HS-5 (cell line): Measurements from ENCODE around the gene KRT16.
"Not testable (repeated sequence)": the region's sequence is repeated elsewhere in the genome, so short reads cannot be mapped to it uniquely, and the experiment has no call there.

Source experiments
- DNase-seq: peaks from one replicate; pipeline ENCODE4 v3.0.0-alpha.2; 2012; ENCODE audit warnings: low read depth

KRT16 gene

GRCh38 chr17:41627316-41628072, 14.9 kb upstream of the KRT16 start:
- no peak for DNase-seq

GRCh38 chr17:41626914-41627295, 14.3 kb upstream of the KRT16 start:
- DNase-seq = not testable (repeated sequence)

GRCh38 chr17:41626028-41626913, 13.7 kb upstream of the KRT16 start:
- not testable (repeated sequence) for DNase-seq

DNA sequence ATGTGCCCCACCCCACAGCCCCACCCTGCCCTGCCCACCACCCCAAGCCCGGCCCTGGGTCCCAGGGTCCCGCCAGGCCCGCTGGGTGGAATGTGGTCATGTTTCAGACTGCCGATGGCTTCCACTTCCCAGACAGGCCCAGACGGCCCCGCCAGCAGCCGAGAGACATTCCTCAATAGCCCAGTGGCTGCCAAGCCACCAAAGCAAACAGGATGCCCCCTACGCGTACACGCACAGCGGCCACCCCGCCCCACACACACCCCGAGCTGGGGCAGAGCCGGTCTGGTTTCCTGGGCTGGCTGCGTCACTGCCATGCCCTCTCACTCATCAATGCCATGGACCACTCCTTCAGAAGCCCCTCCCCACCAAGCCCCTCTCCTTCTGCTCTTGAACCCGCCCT, 13.0 kb upstream of the KRT16 start:
- no peak for DNase-seq

DNA sequence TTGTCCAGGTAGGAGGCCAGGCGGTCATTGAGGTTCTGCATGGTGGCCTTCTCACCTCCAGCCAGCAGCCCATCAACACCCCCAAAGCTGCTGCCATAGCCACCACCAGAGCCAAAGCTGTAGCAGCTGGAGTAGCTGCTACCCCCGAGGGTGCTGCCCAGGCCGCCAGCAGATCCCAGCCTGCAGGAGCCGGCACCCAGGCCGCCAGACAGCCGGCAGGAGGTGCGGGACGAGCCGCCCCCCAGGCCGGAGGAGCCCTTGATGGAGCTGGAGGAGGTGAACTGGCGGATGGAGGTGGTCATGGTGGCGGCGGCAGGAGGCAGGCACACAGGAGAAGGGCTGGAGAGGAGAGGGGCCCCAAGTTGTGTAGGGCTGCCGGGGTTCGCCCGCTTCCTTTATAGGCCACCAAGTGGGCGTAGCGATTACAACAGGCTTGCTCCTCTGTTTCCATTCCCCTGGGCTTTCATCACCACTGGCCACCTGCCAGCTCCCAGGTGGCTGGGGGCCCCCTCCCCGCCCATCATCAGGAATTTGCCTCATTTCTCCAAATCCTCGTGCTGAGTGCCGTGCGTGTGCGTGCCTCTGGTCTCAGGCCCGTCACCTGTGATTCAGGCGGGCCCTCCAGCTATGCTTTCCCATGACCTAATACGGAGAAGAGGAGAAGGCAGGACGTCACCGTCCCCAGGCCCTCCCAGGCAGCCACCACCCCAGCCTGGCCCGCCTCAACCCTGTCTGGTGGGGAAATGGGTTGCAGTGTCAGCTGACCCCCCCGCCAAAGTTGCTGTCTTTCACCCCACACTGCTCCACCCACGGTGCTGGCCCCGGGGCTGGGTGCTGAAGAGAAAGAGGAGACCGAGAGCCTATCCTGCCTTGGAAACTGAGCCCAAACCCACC, 11.9 kb upstream of the KRT16 start, which contains the start of gene KRT17:
Gene KRT17 (minus strand): TSS at position 368 of the 894 bp plus-strand sequence. CDS start 66 bp downstream, at position 302.
- no peak for DNase-seq

DNA sequence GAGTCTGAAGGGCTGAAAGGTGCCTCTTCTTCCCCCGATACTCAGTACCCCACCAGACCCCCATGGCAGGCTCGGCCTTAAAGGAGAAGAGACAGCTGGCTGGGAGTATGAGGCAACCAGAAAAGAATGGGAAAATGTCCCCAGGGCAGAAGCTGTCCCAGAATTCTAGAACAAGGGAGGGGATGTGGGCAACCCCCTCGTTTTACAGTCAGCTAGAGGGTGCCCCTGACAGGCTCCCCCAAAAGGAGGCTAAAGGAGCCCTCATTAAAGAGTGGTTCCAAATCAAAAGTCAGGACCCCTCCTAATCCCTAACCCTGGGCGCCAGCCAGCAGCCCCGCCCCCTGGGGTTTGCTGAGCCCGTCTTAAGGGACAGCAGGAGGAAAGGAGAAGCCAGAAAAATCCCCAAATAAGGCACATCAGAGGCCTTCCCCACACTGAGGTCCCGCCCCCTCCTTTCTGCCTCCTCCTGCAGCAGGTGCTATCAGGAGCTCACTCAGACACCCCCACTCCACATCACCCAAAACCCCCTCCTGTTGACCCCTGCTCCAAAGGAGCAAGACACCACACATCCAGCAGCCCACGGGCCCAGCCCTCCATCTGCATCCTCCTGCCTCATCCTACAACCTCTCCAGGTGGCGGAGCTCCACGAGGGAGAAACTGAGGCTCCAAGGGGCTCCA, 10.8 kb upstream of the KRT16 start:
- not testable (repeated sequence) for DNase-seq

GRCh38 chr17:41622340-41623183, 10.0 kb upstream of the KRT16 start:
- not testable (repeated sequence) for DNase-seq

GRCh38 chr17:41621916-41622315, 9.3 kb upstream of the KRT16 start:
- DNase-seq = no peak

- DNase-seq = not testable (repeated sequence)
Observed at GRCh38 chr17:41621435-41621817, 8.9 kb upstream of the KRT16 start.

GRCh38 chr17:41620583-41621434, 8.2 kb upstream of the KRT16 start:
- DNase-seq = no peak

GRCh38 chr17:41619927-41620582, 7.5 kb upstream of the KRT16 start:
- not testable (repeated sequence) for DNase-seq

- DNase-seq = no peak
Observed at GRCh38 chr17:41619036-41619926, 6.7 kb upstream of the KRT16 start.

GRCh38 chr17:41618341-41619035, 5.9 kb upstream of the KRT16 start:
- no peak for DNase-seq

- DNase-seq = no peak
Observed at GRCh38 chr17:41617698-41618097, 5.1 kb upstream of the KRT16 start.

DNA sequence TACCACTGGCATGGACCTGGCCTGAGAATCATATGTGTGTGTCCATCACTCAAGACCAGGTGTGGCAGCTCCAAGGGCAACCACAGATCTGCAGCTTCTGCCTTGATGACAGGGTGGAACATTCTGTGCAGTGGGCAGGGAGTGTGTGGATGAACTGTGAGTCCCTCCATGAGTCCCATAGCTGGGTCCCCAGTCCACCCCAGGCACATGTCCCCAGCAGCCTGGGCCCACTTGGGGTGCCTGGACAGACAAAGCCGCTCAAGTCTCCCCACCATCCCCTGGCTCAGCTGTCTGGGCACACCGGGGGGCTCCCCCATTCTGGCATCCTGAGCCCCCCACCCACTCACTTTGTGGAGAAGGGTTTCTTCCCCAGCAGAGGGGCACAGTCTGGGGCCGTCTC, 4.6 kb upstream of the KRT16 start:
- DNase-seq = no peak

DNA sequence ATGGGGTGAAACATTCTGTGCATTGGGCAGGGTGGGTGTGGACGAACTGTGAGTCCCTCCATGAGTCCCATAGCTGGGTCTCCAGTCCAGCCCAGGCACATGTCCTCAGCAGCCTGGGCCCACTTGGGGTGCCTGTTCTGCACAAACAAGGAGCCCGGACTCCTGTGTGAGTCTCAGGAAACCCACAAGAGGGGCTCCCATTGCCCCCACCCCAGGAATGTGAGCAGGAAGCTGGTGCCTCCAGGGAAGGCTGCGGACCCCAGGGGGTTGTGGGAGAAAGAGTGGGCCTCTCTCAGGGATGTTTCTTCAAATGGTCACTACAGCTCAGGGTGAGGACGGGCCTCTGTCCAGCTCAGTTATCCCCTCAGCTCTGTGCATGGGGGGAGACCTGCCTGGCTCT, 3.9 kb upstream of the KRT16 start:
- DNase-seq = not testable (repeated sequence)

DNA sequence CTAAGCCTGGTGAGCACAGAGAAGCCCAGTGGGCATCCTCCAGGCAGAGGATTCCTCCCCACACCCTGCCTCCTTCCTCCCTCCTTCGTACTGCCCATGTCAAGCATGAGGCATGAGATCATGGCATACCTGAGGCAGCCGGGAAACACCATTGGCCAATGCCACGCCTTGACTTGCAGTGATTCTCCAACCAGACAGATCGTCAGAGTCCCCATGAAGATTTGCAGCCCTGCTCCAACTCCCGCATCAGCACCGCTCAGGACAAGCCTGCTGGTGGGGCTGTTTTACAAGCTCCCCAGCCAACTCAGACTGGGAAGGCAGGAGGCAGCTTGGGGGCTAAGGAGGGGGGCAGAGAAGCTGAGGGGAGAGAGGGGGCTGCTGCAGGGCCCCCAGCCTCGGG, 2.9 kb upstream of the KRT16 start:
- no peak for DNase-seq
